ENCODE results near the gene CNTFR. TPM values are rescaled to one million over a fixed set of nuclear protein-coding genes. Genes with fewer than 3 reads are reported as not detected.

CNTFR gene
- total and polyA plus RNA-seq, 2 experiments from 2014 or later = 0.73 to 1.9 TPM

DNA sequence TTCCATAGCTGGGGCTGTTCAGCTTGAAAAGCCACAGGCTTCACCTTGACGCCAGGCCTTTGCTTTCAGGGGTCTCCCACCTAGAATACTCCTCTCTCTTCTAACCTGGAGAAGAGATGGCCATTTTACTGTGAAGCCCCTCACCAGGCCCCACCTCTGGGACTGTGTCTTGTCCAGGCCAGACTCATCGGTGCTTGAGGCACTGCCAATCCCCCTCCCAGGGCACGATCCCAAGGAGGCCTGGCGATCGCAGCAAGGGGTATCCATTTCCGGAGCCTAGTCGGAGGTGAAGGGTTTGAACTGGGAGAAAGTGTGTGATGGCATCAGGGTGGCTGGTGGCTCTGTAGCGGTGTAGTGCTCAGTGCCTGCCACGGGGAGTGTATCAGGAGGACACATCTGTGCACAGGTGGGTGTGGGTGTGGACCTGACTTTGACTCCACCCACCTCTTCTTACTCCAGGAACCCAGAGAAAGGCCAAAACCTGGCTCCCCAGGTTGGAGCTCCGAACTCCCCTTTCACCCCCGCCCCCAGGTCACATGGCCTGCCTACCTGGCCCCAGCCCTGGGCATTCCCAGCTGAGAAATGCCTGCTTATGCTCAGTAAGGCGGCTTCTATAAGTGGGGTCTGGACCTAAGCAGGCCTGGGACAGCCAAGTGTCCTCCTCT is 39.4 kb downstream of the CNTFR start:
- peaks cover 15% of the 10 kb centered on the region for H3K27me3 Mint-ChIP-seq (ENCODE audit: insufficient read depth, low read depth, poor library complexity)
- no peak overlapping the region for H3K27ac ChIP-seq (ENCODE audit: low read depth)
- no peaks in the 10 kb centered on the region; the same call in 2 of the 3 replicates for H3K9me3 Mint-ChIP-seq
- H3K36me3 ChIP-seq (ENCODE audit: insufficient read depth) = no peaks in the 10 kb centered on the region
- H3K4me1 Mint-ChIP-seq = peaks cover 14% of the 10 kb centered on the region
- no peak overlapping the region for H2AFZ ChIP-seq
- no peaks in the 10 kb centered on the region for H3K79me2 ChIP-seq (replicated peaks; ENCODE audit: insufficient read depth)
- no peak overlapping the region for H3K4me2 ChIP-seq
- H4K20me1 ChIP-seq (replicated peaks; ENCODE audit: insufficient read depth) = no peaks in the 10 kb centered on the region
- H3F3A ChIP-seq (replicated peaks; ENCODE audit: low read depth) = no peaks in the 10 kb centered on the region
- no peak overlapping the region for H3K4me3 ChIP-seq
- TF ChIP-seq STAT1 (IDR thresholded peaks at IDR 0.05; ENCODE audit: unreplicated experiment) (no peak), ZNF114 (CRISPR knock-in tag; IDR thresholded peaks at IDR 0.05) (no peak), EZH2 (IDR thresholded peaks at IDR 0.05; ENCODE audit: low read depth, unreplicated experiment) (no peak), POLR2AphosphoS5 (IDR thresholded peaks at IDR 0.05; ENCODE audit: low read depth) (no peak), CREB1 (CRISPR knock-in tag; IDR thresholded peaks at IDR 0.05; ENCODE audit: low read depth) (no peak), ZNF331 (CRISPR knock-in tag; IDR thresholded peaks at IDR 0.05; ENCODE audit: low read depth) (no peak), JUNB (IDR thresholded peaks at IDR 0.05; ENCODE audit: unreplicated experiment) (no peak), NANOG (IDR thresholded peaks at IDR 0.05; ENCODE audit: borderline replicate concordance) (no peak), EZH2phosphoT487 (IDR thresholded peaks at IDR 0.05; ENCODE audit: unreplicated experiment) (no peak)
- TF ChIP-seq, protein P1, sequence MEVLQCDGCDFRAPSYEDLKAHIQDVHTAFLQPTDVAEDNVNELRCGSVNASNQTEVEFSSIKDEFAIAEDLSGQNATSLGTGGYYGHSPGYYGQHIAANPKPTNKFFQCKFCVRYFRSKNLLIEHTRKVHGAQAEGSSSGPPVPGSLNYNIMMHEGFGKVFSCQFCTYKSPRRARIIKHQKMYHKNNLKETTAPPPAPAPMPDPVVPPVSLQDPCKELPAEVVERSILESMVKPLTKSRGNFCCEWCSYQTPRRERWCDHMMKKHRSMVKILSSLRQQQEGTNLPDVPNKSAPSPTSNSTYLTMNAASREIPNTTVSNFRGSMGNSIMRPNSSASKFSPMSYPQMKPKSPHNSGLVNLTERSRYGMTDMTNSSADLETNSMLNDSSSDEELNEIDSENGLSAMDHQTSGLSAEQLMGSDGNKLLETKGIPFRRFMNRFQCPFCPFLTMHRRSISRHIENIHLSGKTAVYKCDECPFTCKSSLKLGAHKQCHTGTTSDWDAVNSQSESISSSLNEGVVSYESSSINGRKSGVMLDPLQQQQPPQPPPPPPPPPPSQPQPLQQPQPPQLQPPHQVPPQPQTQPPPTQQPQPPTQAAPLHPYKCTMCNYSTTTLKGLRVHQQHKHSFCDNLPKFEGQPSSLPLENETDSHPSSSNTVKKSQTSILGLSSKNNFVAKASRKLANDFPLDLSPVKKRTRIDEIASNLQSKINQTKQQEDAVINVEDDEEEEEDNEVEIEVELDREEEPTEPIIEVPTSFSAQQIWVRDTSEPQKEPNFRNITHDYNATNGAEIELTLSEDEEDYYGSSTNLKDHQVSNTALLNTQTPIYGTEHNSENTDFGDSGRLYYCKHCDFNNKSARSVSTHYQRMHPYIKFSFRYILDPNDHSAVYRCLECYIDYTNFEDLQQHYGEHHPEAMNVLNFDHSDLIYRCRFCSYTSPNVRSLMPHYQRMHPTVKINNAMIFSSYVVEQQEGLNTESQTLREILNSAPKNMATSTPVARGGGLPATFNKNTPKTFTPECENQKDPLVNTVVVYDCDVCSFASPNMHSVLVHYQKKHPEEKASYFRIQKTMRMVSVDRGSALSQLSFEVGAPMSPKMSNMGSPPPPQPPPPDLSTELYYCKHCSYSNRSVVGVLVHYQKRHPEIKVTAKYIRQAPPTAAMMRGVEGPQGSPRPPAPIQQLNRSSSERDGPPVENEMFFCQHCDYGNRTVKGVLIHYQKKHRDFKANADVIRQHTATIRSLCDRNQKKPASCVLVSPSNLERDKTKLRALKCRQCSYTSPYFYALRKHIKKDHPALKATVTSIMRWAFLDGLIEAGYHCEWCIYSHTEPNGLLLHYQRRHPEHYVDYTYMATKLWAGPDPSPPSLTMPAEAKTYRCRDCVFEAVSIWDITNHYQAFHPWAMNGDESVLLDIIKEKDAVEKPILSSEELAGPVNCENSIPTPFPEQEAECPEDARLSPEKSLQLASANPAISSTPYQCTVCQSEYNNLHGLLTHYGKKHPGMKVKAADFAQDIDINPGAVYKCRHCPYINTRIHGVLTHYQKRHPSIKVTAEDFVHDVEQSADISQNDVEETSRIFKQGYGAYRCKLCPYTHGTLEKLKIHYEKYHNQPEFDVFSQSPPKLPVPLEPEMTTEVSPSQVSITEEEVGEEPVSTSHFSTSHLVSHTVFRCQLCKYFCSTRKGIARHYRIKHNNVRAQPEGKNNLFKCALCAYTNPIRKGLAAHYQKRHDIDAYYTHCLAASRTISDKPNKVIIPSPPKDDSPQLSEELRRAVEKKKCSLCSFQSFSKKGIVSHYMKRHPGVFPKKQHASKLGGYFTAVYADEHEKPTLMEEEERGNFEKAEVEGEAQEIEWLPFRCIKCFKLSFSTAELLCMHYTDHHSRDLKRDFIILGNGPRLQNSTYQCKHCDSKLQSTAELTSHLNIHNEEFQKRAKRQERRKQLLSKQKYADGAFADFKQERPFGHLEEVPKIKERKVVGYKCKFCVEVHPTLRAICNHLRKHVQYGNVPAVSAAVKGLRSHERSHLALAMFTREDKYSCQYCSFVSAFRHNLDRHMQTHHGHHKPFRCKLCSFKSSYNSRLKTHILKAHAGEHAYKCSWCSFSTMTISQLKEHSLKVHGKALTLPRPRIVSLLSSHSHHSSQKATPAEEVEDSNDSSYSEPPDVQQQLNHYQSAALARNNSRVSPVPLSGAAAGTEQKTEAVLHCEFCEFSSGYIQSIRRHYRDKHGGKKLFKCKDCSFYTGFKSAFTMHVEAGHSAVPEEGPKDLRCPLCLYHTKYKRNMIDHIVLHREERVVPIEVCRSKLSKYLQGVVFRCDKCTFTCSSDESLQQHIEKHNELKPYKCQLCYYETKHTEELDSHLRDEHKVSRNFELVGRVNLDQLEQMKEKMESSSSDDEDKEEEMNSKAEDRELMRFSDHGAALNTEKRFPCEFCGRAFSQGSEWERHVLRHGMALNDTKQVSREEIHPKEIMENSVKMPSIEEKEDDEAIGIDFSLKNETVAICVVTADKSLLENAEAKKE (CRISPR knock-in tag; IDR thresholded peaks at IDR 0.05) = no peak
- TF ChIP-seq, protein P2, sequence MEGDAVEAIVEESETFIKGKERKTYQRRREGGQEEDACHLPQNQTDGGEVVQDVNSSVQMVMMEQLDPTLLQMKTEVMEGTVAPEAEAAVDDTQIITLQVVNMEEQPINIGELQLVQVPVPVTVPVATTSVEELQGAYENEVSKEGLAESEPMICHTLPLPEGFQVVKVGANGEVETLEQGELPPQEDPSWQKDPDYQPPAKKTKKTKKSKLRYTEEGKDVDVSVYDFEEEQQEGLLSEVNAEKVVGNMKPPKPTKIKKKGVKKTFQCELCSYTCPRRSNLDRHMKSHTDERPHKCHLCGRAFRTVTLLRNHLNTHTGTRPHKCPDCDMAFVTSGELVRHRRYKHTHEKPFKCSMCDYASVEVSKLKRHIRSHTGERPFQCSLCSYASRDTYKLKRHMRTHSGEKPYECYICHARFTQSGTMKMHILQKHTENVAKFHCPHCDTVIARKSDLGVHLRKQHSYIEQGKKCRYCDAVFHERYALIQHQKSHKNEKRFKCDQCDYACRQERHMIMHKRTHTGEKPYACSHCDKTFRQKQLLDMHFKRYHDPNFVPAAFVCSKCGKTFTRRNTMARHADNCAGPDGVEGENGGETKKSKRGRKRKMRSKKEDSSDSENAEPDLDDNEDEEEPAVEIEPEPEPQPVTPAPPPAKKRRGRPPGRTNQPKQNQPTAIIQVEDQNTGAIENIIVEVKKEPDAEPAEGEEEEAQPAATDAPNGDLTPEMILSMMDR (conservative IDR thresholded peaks at IDR 0.05; ENCODE audit: low read depth in 2 of 2) = no peak
- TF ChIP-seq, protein P3, sequence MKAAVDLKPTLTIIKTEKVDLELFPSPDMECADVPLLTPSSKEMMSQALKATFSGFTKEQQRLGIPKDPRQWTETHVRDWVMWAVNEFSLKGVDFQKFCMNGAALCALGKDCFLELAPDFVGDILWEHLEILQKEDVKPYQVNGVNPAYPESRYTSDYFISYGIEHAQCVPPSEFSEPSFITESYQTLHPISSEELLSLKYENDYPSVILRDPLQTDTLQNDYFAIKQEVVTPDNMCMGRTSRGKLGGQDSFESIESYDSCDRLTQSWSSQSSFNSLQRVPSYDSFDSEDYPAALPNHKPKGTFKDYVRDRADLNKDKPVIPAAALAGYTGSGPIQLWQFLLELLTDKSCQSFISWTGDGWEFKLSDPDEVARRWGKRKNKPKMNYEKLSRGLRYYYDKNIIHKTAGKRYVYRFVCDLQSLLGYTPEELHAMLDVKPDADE (IDR thresholded peaks at IDR 0.05) = no peak
- TF ChIP-seq, protein P4, sequence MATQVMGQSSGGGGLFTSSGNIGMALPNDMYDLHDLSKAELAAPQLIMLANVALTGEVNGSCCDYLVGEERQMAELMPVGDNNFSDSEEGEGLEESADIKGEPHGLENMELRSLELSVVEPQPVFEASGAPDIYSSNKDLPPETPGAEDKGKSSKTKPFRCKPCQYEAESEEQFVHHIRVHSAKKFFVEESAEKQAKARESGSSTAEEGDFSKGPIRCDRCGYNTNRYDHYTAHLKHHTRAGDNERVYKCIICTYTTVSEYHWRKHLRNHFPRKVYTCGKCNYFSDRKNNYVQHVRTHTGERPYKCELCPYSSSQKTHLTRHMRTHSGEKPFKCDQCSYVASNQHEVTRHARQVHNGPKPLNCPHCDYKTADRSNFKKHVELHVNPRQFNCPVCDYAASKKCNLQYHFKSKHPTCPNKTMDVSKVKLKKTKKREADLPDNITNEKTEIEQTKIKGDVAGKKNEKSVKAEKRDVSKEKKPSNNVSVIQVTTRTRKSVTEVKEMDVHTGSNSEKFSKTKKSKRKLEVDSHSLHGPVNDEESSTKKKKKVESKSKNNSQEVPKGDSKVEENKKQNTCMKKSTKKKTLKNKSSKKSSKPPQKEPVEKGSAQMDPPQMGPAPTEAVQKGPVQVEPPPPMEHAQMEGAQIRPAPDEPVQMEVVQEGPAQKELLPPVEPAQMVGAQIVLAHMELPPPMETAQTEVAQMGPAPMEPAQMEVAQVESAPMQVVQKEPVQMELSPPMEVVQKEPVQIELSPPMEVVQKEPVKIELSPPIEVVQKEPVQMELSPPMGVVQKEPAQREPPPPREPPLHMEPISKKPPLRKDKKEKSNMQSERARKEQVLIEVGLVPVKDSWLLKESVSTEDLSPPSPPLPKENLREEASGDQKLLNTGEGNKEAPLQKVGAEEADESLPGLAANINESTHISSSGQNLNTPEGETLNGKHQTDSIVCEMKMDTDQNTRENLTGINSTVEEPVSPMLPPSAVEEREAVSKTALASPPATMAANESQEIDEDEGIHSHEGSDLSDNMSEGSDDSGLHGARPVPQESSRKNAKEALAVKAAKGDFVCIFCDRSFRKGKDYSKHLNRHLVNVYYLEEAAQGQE (IDR thresholded peaks at IDR 0.05; ENCODE audit: unreplicated experiment) = no peak
- no peak for DNase-seq (ENCODE audit: low spot score)
- H3K4me1 ChIP-seq (ENCODE audit: insufficient read depth) = peaks cover 11% of the 10 kb centered on the region
- no peak for ATAC-seq
- H3K36me3 Mint-ChIP-seq (ENCODE audit: low read depth) = no peaks in the 10 kb centered on the region
- no peak overlapping the region for H3K4me3 Mint-ChIP-seq
- no peak overlapping the region for H3K27ac Mint-ChIP-seq
- no peaks in the 10 kb centered on the region for H3K27me3 ChIP-seq (ENCODE audit: insufficient read depth)
- H3K9me2 ChIP-seq (ENCODE audit: insufficient read depth) = no peaks in the 10 kb centered on the region

Data from GM23338 (cell line).